ENCODE measurements around the gene NT5C1B.

Gene NT5C1B

DNA sequence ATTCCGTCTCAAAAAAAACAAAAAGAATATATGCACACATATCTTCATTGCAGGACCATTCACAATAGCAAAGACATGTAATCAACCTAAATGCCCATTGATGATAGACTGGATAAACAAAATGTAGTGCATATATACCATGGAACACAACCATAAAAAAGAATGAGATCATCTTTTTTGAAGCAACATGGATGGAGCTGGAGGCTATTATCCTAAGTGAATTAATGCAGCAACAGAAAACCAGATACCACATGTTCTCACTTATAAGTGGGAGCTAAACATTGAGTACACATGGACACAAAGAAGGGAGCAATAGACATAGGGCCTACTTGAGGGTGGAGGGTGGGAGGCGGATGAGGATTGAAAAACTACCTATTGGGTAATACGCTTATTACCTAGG lies 8.8 kb downstream of the NT5C1B start:
- Histone ChIP-seq H3K27ac (ENCODE audit: low read length) (no peak overlapping the region), H2AFZ (ENCODE audit: low read depth, low read length) (no peak overlapping the region), H3K9me3 (ENCODE audit: insufficient read depth, low read length) (no peaks in the 10 kb centered on the region), H4K20me1 (ENCODE audit: insufficient read depth, low read length) (no peaks in the 10 kb centered on the region), H3K27me3 (ENCODE audit: low read depth, low read length) (no peaks in the 10 kb centered on the region), H3K79me2 (ENCODE audit: low read length) (no peaks in the 10 kb centered on the region), H3K4me3 (ENCODE audit: low read length) (no peak overlapping the region), H3K9ac (ENCODE audit: low read length) (no peak overlapping the region), H3K4me1 (ENCODE audit: low read length) (no peaks in the 10 kb centered on the region), H3K4me2 (ENCODE audit: low read length) (no peak overlapping the region), H3K36me3 (replicated peaks; ENCODE audit: low read depth, low read length) (no peaks in the 10 kb centered on the region)
- no peak for TF ChIP-seq EZH2phosphoT487 (IDR thresholded peaks at IDR 0.05; ENCODE audit: low read depth)
- TF ChIP-seq, protein P1, sequence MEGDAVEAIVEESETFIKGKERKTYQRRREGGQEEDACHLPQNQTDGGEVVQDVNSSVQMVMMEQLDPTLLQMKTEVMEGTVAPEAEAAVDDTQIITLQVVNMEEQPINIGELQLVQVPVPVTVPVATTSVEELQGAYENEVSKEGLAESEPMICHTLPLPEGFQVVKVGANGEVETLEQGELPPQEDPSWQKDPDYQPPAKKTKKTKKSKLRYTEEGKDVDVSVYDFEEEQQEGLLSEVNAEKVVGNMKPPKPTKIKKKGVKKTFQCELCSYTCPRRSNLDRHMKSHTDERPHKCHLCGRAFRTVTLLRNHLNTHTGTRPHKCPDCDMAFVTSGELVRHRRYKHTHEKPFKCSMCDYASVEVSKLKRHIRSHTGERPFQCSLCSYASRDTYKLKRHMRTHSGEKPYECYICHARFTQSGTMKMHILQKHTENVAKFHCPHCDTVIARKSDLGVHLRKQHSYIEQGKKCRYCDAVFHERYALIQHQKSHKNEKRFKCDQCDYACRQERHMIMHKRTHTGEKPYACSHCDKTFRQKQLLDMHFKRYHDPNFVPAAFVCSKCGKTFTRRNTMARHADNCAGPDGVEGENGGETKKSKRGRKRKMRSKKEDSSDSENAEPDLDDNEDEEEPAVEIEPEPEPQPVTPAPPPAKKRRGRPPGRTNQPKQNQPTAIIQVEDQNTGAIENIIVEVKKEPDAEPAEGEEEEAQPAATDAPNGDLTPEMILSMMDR (IDR thresholded peaks at IDR 0.05; ENCODE audit: low read depth, low read length): no peak

- no peak for TF ChIP-seq EZH2phosphoT487 (IDR thresholded peaks at IDR 0.05; ENCODE audit: low read depth)
- TF ChIP-seq, protein P1 (IDR thresholded peaks at IDR 0.05; ENCODE audit: low read depth, low read length): no peak
- H4K20me1 ChIP-seq (ENCODE audit: insufficient read depth, low read length): no peaks in the 10 kb centered on the region
- no peaks in the 10 kb centered on the region for H3K79me2 ChIP-seq (ENCODE audit: low read length)
- no peaks in the 10 kb centered on the region for H3K9me3 ChIP-seq (ENCODE audit: insufficient read depth, low read length)
- H3K9ac ChIP-seq (ENCODE audit: low read length): no peak overlapping the region
- no peaks in the 10 kb centered on the region for H3K4me1 ChIP-seq (ENCODE audit: low read length)
- H3K4me2 ChIP-seq (ENCODE audit: low read length): no peak overlapping the region
- no peak overlapping the region for H3K27ac ChIP-seq (ENCODE audit: low read length)
- H3K27me3 ChIP-seq (ENCODE audit: low read depth, low read length): no peaks in the 10 kb centered on the region
- H2AFZ ChIP-seq (ENCODE audit: low read depth, low read length): no peak overlapping the region
- no peaks in the 10 kb centered on the region for H3K36me3 ChIP-seq (replicated peaks; ENCODE audit: low read depth, low read length)
- H3K4me3 ChIP-seq (ENCODE audit: low read length): no peak overlapping the region
Observed at GRCh38 chr2:18578033-18578432, 11.3 kb downstream of the NT5C1B start.

- H2AFZ ChIP-seq (ENCODE audit: low read depth, low read length): no peak overlapping the region
- H3K4me2 ChIP-seq (ENCODE audit: low read length): no peak overlapping the region
- H3K9me3 ChIP-seq (ENCODE audit: insufficient read depth, low read length): no peaks in the 10 kb centered on the region
- H4K20me1 ChIP-seq (ENCODE audit: insufficient read depth, low read length): no peaks in the 10 kb centered on the region
- no peaks in the 10 kb centered on the region for H3K27me3 ChIP-seq (ENCODE audit: low read depth, low read length)
- no peaks in the 10 kb centered on the region for H3K4me1 ChIP-seq (ENCODE audit: low read length)
- no peak overlapping the region for H3K27ac ChIP-seq (ENCODE audit: low read length)
- H3K79me2 ChIP-seq (ENCODE audit: low read length): no peaks in the 10 kb centered on the region
- TF ChIP-seq, protein P1 (IDR thresholded peaks at IDR 0.05; ENCODE audit: low read depth, low read length): no peak
- no peak overlapping the region for H3K9ac ChIP-seq (ENCODE audit: low read length)
- H3K4me3 ChIP-seq (ENCODE audit: low read length): no peak overlapping the region
- H3K36me3 ChIP-seq (replicated peaks; ENCODE audit: low read depth, low read length): no peaks in the 10 kb centered on the region
Observed at GRCh38 chr2:18566145-18566769, 23.1 kb downstream of the NT5C1B start.

GRCh38 chr2:18560797-18561085 lies 28.6 kb downstream of the NT5C1B start:
- H3K4me3 ChIP-seq (ENCODE audit: low read length): peak overlapping the region; percentile 84
- peak overlapping the region; percentile 95 for H2AFZ ChIP-seq (ENCODE audit: low read depth, low read length)
- no peaks in the 10 kb centered on the region for H3K9me3 ChIP-seq (ENCODE audit: insufficient read depth, low read length)
- no peak overlapping the region for H3K27ac ChIP-seq (ENCODE audit: low read length)
- H3K9ac ChIP-seq (ENCODE audit: low read length): peak overlapping the region; percentile 80
- H3K4me1 ChIP-seq (ENCODE audit: low read length): peaks cover 7% of the 10 kb centered on the region
- peaks cover 3% of the 10 kb centered on the region for H3K36me3 ChIP-seq (replicated peaks; ENCODE audit: low read depth, low read length)
- H3K4me2 ChIP-seq (ENCODE audit: low read length): peak overlapping the region; percentile 86
- peaks cover 31% of the 10 kb centered on the region for H3K79me2 ChIP-seq (ENCODE audit: low read length)
- TF ChIP-seq, protein P1 (IDR thresholded peaks at IDR 0.05; ENCODE audit: low read depth, low read length): no peak
- no peak for TF ChIP-seq EZH2phosphoT487 (IDR thresholded peaks at IDR 0.05; ENCODE audit: low read depth)
- no peaks in the 10 kb centered on the region for H3K27me3 ChIP-seq (ENCODE audit: low read depth, low read length)
- peaks cover 7% of the 10 kb centered on the region for H4K20me1 ChIP-seq (ENCODE audit: insufficient read depth, low read length)
